MG63 (cell line): ENCODE measurements around the gene CRTC2. TPM values are rescaled to one million over a fixed set of nuclear protein-coding genes. Genes with fewer than 3 reads are reported as not detected.
A peak's percentile ranks its signal among the peaks of the same experiment; 100 is the strongest.

Experiments
- DNase-seq: peaks from one replicate; pipeline ENCODE4 v3.0.0-alpha.2; 2020
- H3K27me3 ChIP-seq: fragments of 250-450 bp; sonication (Bioruptor Pico); 2 replicates; pipeline ENCODE4 v1.5.1; 2020; ENCODE audit warnings: mild to moderate bottlenecking, moderate library complexity
- H3K36me3 ChIP-seq: fragments of 250-450 bp; sonication (Bioruptor Pico); 2 replicates; pipeline ENCODE4 v1.5.1; 2020; ENCODE audit warnings: mild to moderate bottlenecking, moderate library complexity
- H3K4me3 ChIP-seq: fragments of 250-450 bp; sonication (Bioruptor Pico); 2 replicates; pipeline ENCODE4 v1.5.1; 2020; ENCODE audit warnings: mild to moderate bottlenecking, moderate library complexity
- H3K9me3 ChIP-seq: fragments of 250-450 bp; sonication (Bioruptor Pico); 2 replicates; pipeline ENCODE4 v1.5.1; 2020; ENCODE audit warnings: mild to moderate bottlenecking, moderate library complexity
- total RNA-seq: library from RNA; depleted of rRNA; stranded (reverse); fragments of >200 nt; shearing (Covaris generic); gene quantifications from 2 replicates; pipeline ENCODE4 v1.2.3, GENCODE V29; 2014; ENCODE audit warnings: low replicate concordance

Gene CRTC2
- total RNA-seq, 1 experiment from 2014 or later = 3.6 TPM

- H3K4me3 ChIP-seq = peak overlapping the region; percentile 79; the same call in 1 of the 2 replicates
- DNase-seq = no peak
- no peaks in the 10 kb centered on the region for H3K9me3 ChIP-seq
- H3K27me3 ChIP-seq = no peaks in the 10 kb centered on the region
- H3K36me3 ChIP-seq = peaks cover 26% of the 10 kb centered on the region
Observed at GRCh38 chr1:153961421-153961820, 3.0 kb upstream of the CRTC2 start.

- Histone ChIP-seq H3K4me3 (no peak overlapping the region), H3K36me3 (peaks cover 26% of the 10 kb centered on the region), H3K9me3 (no peaks in the 10 kb centered on the region), H3K27me3 (no peaks in the 10 kb centered on the region)
- DNase-seq = no peak
Observed at GRCh38 chr1:153960206-153960605, 1.8 kb upstream of the CRTC2 start.

GRCh38 chr1:153959454-153959853 is 1.0 kb upstream of the CRTC2 start:
- Histone ChIP-seq H3K9me3 (no peaks in the 10 kb centered on the region), H3K36me3 (peaks cover 31% of the 10 kb centered on the region), H3K27me3 (no peaks in the 10 kb centered on the region), H3K4me3 (no peak overlapping the region)
- DNase-seq = no peak

- Histone ChIP-seq H3K27me3 (no peaks in the 10 kb centered on the region), H3K4me3 (peak overlapping the region; percentile 78), H3K36me3 (peaks cover 36% of the 10 kb centered on the region), H3K9me3 (no peaks in the 10 kb centered on the region)
- DNase-seq = no peak
Observed at GRCh38 chr1:153958961-153959260, 499 bp upstream of the CRTC2 start.

GRCh38 chr1:153957744-153958110 is 685 bp downstream of the CRTC2 start:
- H3K27me3 ChIP-seq = no peaks in the 10 kb centered on the region
- peak; percentile 12 for DNase-seq
- H3K36me3 ChIP-seq = peaks cover 46% of the 10 kb centered on the region
- H3K4me3 ChIP-seq = peak overlapping the region; percentile 78
- H3K9me3 ChIP-seq = no peaks in the 10 kb centered on the region

- peak overlapping the region; percentile 78 for H3K4me3 ChIP-seq
- H3K36me3 ChIP-seq = peaks cover 49% of the 10 kb centered on the region
Observed at GRCh38 chr1:153956997-153957715, 1.3 kb downstream of the CRTC2 start.

GRCh38 chr1:153954826-153955225 is 3.6 kb downstream of the CRTC2 start:
- no peak for DNase-seq
- Histone ChIP-seq H3K36me3 (peaks cover 47% of the 10 kb centered on the region), H3K27me3 (no peaks in the 10 kb centered on the region), H3K4me3 (no peak overlapping the region), H3K9me3 (no peaks in the 10 kb centered on the region)

More at GRCh38 chr1:153956997-153957715, 1.3 kb downstream of the CRTC2 start:
- DNase-seq = no peak
- Histone ChIP-seq H3K9me3 (no peaks in the 10 kb centered on the region), H3K27me3 (no peaks in the 10 kb centered on the region)

- H3K9me3 ChIP-seq = no peaks in the 10 kb centered on the region
- no peak for DNase-seq
- H3K27me3 ChIP-seq = no peaks in the 10 kb centered on the region
- peaks cover 48% of the 10 kb centered on the region for H3K36me3 ChIP-seq
- H3K4me3 ChIP-seq = no peak overlapping the region
Observed at GRCh38 chr1:153953859-153954365, 4.5 kb downstream of the CRTC2 start.

- Histone ChIP-seq H3K9me3 (no peaks in the 10 kb centered on the region), H3K36me3 (peaks cover 61% of the 10 kb centered on the region), H3K27me3 (no peaks in the 10 kb centered on the region), H3K4me3 (no peak overlapping the region)
- no peak for DNase-seq
Observed at GRCh38 chr1:153951801-153952200, 6.6 kb downstream of the CRTC2 start.

- DNase-seq = no peak
Observed at GRCh38 chr1:153951183-153951582, 7.2 kb downstream of the CRTC2 start.

GRCh38 chr1:153946622-153947241 is 11.7 kb downstream of the CRTC2 start, which contains the start of gene DENND4B:
TSS of gene DENND4B (minus strand) at chr1:153946718. CDS start at chr1:153944374, 2,344 bp downstream.
- no peaks in the 10 kb centered on the region for H3K9me3 ChIP-seq
- peaks cover 51% of the 10 kb centered on the region for H3K36me3 ChIP-seq
- peak within 1 kb of the TSS; percentile 70 for H3K4me3 ChIP-seq
- DNase-seq = peak; percentile 88
- H3K27me3 ChIP-seq = no peaks in the 10 kb centered on the region

More at GRCh38 chr1:153951183-153951582, 7.2 kb downstream of the CRTC2 start:
- peaks cover 63% of the 10 kb centered on the region for H3K36me3 ChIP-seq
- H3K9me3 ChIP-seq = no peaks in the 10 kb centered on the region
- H3K27me3 ChIP-seq = no peaks in the 10 kb centered on the region
- no peak overlapping the region for H3K4me3 ChIP-seq

GRCh38 chr1:153945795-153946621 is 12.4 kb downstream of the CRTC2 start:
- Histone ChIP-seq H3K36me3 (peaks cover 48% of the 10 kb centered on the region), H3K4me3 (peak overlapping the region; percentile 70), H3K27me3 (no peaks in the 10 kb centered on the region), H3K9me3 (no peaks in the 10 kb centered on the region)
- peak; percentile 82 for DNase-seq

GRCh38 chr1:153945131-153945794 is 13.1 kb downstream of the CRTC2 start:
- H3K27me3 ChIP-seq = no peaks in the 10 kb centered on the region
- no peaks in the 10 kb centered on the region for H3K9me3 ChIP-seq
- H3K4me3 ChIP-seq = peak overlapping the region; percentile 70
- peaks cover 49% of the 10 kb centered on the region for H3K36me3 ChIP-seq
- no peak for DNase-seq

- no peak for DNase-seq
- H3K9me3 ChIP-seq = no peaks in the 10 kb centered on the region
- H3K4me3 ChIP-seq = peak overlapping the region; percentile 70
- no peaks in the 10 kb centered on the region for H3K27me3 ChIP-seq
- H3K36me3 ChIP-seq = peaks cover 49% of the 10 kb centered on the region
Observed at GRCh38 chr1:153944827-153945117, 13.6 kb downstream of the CRTC2 start.

GRCh38 chr1:153944005-153944826 is 14.2 kb downstream of the CRTC2 start:
- DNase-seq = no peak
- H3K9me3 ChIP-seq = no peaks in the 10 kb centered on the region
- H3K36me3 ChIP-seq = peaks cover 50% of the 10 kb centered on the region
- H3K4me3 ChIP-seq = no peak overlapping the region
- H3K27me3 ChIP-seq = no peaks in the 10 kb centered on the region
